Brain pericyte (primary cell): ENCODE measurements around the gene ATP5IF1.

Experiments
- DNase-seq: peaks from one replicate; pipeline ENCODE4 v3.0.0-alpha.2; 2012; ENCODE audit warnings: low read depth, low spot score

ATP5IF1 gene

DNA sequence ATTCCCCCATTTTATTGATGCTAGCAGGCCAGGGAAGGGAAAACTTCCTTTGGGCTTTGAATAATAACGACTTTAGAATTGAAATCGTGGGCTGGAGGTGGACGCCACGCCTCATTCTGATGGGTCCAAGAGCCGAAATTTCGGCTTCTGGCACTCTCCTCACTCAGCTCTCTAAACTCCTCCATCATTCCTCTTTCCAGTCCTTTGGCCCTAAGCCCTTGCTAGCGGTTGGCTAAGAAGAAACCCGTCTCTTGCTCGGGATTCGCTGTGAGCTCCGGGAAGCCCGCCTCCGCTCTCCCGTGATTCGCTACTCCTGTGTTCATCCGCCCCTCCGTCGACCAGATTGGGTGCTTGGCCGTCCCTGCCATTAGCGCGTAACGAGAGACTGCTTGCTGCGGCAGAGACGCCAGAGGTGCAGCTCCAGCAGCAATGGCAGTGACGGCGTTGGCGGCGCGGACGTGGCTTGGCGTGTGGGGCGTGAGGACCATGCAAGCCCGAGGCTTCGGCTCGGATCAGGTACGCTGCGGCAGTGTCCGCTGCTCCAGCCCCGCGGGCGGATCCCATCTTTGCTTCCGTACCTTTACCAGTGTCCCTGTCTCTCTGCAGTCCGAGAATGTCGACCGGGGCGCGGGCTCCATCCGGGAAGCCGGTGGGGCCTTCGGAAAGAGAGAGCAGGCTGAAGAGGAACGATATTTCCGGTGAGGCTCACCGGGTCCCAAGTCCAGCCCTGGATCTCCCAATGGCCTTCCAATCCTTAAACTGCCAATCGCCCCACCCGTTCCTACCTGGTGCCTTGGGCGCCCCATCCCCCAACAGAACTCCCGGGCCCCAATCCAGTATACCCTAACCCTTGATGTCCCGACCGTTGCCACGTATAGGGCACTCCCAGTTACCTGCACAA is at the start of gene ATP5IF1:
ATP5IF1 (plus strand) TSS at position 370 of the 901 bp plus-strand sequence; CDS start at position 430, 60 bp downstream.
- peak; percentile 92 for DNase-seq

DNA sequence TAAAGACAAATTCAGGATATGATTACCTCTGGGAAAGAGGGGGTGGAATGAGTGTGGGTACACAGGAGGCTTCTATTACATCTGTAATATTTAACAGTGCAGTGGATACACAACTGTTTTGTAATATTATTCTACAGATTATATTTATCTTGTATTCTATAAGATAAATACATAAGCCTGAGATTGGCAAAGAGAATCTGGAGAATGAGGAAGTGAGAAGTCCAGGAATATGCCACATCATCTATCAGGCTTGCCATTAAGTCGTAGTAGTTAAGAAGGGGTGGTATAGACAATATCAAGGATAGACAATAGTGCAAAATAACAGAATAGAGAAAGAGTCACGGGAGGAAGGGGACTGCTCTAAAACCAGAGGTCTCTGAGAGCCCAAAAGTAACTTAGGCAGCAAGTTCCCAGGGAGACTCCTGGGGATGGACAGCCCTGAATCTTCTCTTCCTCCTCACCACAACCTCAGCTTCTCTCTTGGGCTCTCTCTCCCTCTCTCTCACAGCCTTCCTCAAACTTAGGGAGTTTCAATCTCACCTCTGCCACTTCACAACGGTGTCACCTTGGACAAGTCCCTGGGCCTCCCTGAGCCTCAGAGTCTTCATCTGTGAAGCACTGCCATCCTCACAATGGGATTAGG is 45.5 kb upstream of the ATP5IF1 start:
- DNase-seq: no peak

- DNase-seq: no peak
These were observed 44.8 kb upstream of the ATP5IF1 start for GRCh38 chr1:28190996-28191645.

GRCh38 chr1:28193701-28194161 is 42.2 kb upstream of the ATP5IF1 start:
- no peak for DNase-seq

- no peak for DNase-seq
These were observed 41.4 kb upstream of the ATP5IF1 start for GRCh38 chr1:28194326-28195035.

GRCh38 chr1:28195780-28196179 is 40.1 kb upstream of the ATP5IF1 start:
- DNase-seq: no peak

DNA sequence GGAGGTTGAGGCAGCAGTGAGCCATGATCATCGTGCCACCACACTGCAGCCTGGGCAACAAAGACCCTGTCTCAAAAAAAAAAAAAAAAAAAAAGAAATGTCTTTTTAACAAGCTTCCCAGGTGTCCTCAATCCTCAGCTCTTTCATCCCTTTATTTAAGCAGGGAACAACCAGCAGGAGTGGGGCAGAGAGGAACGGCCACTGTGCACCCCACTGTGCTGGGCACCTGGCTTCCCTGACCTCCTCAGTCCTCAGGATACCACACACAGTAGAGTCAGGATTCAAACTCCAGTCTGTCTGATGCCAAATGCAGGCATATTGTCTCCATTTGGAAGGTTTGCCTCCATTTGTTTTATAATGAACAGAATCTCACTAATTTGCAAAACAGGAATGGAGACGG is 39.6 kb upstream of the ATP5IF1 start:
- DNase-seq: no peak

DNA sequence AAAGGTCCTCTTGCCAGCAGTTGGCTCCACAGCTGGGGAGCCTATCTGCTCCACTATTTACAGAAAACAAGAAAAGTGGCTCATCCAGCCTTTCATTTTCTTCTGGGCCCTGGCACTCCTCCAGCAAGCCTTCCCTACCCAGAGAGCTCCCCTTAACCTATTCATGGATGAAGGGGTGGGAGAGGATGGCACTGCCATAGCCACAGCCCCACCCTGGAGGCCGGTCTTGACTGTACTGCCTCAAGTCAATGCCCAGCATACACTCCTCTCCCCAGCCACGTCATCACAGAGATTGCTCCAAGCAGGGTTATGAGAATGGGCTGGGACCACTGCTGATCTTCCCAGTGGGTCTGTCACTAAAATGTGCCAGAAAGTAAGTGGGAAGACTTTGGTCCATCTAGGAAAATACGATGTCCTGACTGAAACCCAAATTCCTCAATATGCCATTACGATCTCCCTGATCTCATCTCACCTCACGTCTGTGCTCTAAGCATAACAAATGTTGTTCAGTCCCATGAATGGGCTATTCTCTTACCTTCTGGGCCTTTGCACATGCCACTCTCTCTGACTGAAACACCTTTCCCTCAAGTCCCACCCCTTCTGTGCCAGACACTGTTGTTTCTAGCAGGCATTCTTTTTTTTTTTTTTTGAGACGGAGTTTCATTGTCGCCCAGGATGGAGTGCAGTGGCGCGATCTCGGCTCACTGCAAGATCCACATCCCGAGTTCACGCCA is 38.1 kb upstream of the ATP5IF1 start:
- no peak for DNase-seq

- no peak for DNase-seq
These were observed 36.3 kb upstream of the ATP5IF1 start for GRCh38 chr1:28199328-28200233.

DNA sequence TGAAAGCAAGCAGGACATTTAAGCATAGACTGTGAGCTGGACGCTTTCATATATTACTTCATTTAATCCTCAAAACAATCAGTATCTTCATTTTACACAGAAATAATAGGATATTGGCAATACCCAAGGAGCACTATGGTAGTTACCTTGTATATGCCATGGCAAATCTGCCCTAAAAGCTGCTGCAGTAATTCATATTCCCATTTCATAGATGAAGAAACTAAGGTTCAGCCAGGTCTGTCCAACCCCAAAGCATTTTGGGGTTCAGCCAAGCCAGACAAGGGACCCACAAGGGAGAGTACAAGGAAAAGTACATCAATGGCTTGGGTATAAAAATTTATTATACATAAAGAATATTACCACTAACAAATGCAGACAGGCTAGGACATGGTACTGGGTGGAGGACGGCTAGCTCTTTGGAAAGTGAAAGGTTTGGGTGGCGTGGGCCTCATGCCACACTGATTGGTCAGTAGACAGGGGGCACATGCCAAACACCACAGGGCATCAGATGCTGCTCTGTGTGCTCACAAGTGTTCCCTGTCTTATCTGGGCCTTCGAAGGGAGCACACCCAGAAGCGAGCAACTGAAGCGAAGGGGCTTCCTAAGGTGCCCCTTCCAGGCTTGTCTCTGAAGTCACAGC is 35.6 kb upstream of the ATP5IF1 start:
- DNase-seq: no peak

- DNase-seq: no peak
These were observed 30.7 kb upstream of the ATP5IF1 start for GRCh38 chr1:28205243-28205642.

DNA sequence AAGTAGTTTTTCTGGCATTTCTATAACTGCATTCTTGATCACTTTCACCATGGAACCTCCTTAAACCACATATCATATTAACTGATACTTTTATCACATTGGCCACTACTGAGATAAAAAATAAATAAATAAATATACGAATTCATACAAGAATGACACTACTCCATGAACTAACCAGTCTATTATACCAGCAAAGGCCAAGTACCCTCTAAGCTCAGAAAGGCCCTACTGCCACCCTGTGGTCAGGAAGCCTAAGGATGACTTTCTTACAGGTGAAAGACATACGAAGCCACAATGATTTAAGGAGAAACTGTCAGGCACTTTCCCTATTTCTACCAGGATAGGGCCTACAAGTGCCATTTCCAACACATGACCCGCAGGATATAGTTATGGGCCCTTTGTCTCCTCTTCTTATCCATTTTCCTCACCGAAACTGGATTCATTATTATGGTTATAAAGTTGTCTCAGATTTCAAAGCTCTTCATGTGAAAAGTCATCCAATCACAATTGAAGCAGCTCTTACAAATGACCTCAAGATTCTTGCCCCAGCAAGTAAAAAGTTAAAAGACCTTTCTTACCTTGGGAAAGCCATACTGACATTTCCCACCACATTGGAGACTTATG is 27.0 kb upstream of the ATP5IF1 start:
- no peak for DNase-seq

DNA sequence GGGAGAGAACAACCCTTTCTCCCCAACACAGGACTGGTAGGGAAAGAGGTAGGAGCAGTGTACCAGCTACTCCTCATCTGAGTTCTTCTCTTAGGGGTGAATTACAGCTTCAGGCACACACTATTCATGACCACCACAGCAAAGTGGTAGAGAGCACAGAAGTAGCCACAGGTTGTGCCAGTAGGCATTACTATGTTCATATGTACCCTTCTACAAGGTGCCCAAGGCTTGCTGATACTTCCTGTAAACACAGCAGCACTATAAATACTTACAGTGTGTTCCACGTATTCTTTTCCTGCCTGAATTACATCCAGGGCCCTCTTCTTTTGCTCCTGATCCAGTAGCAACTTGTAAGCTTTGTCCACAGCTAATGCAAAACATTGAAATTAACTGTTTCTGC is 26.2 kb upstream of the ATP5IF1 start:
- no peak for DNase-seq

DNA sequence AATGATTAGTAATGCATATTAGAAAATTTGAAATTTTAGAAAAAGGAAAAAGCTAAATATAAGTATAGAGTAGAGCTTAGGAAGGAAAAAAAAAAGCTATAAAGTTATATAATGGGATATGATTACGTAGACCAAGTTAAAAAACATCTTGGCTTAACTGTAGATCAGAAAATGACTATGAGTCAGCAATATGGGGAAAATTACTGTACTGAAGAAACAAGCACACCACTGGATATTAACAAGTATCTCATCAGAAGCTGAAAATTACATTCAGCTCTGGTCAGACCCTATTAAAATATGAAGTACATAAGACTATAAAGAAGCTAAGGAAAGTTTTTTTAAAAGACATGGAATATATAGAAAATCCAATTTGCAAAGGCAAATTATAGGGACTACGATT is 22.6 kb upstream of the ATP5IF1 start:
- DNase-seq: no peak

DNA sequence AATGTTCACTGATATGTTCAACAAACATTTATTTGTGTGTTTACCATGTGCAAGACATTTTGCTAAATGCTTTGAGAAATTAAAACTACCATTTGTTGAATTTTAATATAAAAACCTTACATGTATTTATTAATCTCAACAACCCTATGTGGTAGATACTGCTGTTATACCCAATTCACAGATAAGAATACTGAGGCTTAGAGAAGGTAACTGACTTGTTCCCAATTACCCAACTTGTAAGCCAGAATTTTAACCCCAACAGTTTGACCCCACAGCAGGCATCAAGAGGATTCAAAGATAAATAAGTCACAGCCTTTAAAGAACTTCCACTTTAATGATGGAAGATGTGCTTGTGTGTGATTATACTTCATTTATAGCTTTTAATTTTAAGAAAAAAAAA is 6.8 kb upstream of the ATP5IF1 start:
- no peak for DNase-seq

GRCh38 chr1:28229996-28230395 is 5.9 kb upstream of the ATP5IF1 start:
- DNase-seq: no peak

- DNase-seq: peak; percentile 72
These were observed 3.2 kb upstream of the ATP5IF1 start, which contains the start of gene DNAJC8 for GRCh38 chr1:28232558-28233263. Gene DNAJC8 (minus strand): TSS chr1:28233029. CDS start chr1:28232998, 31 bp downstream.

DNA sequence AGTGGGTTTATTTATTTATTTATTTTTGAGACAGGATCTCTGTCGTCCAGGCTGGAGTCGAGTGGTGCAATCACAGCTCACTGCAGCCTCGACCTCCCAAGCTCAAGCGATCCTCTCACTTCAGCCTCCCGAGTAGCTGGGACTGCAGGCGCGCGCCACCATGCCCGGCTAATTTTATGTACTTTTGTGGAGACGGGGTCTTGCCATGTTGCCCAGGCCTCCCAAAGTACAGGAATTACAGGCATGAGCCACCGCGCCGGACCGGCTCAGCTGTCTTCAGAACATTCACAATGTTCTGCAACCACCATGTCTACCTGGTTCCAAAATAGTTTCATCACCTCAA is 2.7 kb upstream of the ATP5IF1 start:
- no peak for DNase-seq
